GM19452 (cell line): ENCODE results near the gene AKAP13.
"Not testable (repeated sequence)": the region's sequence is repeated elsewhere in the genome, so short reads cannot be mapped to it uniquely, and the experiment has no call there.

Experiments
- ATAC-seq: cut with Tn5 transposase; IDR thresholded peaks from one replicate; pipeline ENCODE4 v1.9.1; 2021; ENCODE audit not compliant: unreplicated experiment

AKAP13 gene

GRCh38 chr15:85347264-85348047 lies 32.9 kb upstream of the AKAP13 start:
- ATAC-seq, result not testable (repeated sequence)

GRCh38 chr15:85348048-85348766 lies 32.2 kb upstream of the AKAP13 start:
- ATAC-seq, result not testable (repeated sequence)

- not testable (repeated sequence) for ATAC-seq
Measured at GRCh38 chr15:85349062-85349461, 31.3 kb upstream of the AKAP13 start.

GRCh38 chr15:85350395-85350794 lies 30.0 kb upstream of the AKAP13 start:
- no peak for ATAC-seq

GRCh38 chr15:85351501-85351900 lies 28.9 kb upstream of the AKAP13 start:
- not testable (repeated sequence) for ATAC-seq

- ATAC-seq, result no peak
Measured at GRCh38 chr15:85351965-85352364, 28.4 kb upstream of the AKAP13 start.

- no peak for ATAC-seq
Measured at GRCh38 chr15:85353516-85353915, 26.9 kb upstream of the AKAP13 start.

GRCh38 chr15:85354461-85354860 lies 25.9 kb upstream of the AKAP13 start:
- no peak for ATAC-seq

GRCh38 chr15:85354948-85355347 lies 25.5 kb upstream of the AKAP13 start:
- ATAC-seq, result no peak

- no peak for ATAC-seq
Measured at GRCh38 chr15:85356276-85356675, 24.1 kb upstream of the AKAP13 start.

- ATAC-seq, result peak; percentile 81
Measured at GRCh38 chr15:85361323-85361722, 19.1 kb upstream of the AKAP13 start.

GRCh38 chr15:85362436-85363081 lies 17.8 kb upstream of the AKAP13 start:
- ATAC-seq, result no peak

- no peak for ATAC-seq
Measured at GRCh38 chr15:85365980-85366379, 14.4 kb upstream of the AKAP13 start.

- ATAC-seq, result no peak
Measured at GRCh38 chr15:85367741-85368140, 12.7 kb upstream of the AKAP13 start.

GRCh38 chr15:85374831-85375230 lies 5.6 kb upstream of the AKAP13 start:
- ATAC-seq, result no peak

GRCh38 chr15:85377269-85377668 lies 3.1 kb upstream of the AKAP13 start:
- no peak for ATAC-seq

- ATAC-seq, result no peak
Measured at GRCh38 chr15:85377986-85378385, 2.4 kb upstream of the AKAP13 start.

GRCh38 chr15:85379403-85380131 lies 836 bp upstream of the AKAP13 start:
- no peak for ATAC-seq

GRCh38 chr15:85380812-85381642 lies 624 bp downstream of the AKAP13 start:
- peak; percentile 29 for ATAC-seq
